NT2/D1 (cell line): ENCODE measurements around the gene APCDD1.

ENCODE experiments used
- DNase-seq: peaks from one replicate; pipeline ENCODE4 v3.0.0-alpha.2; 2011; ENCODE audit warnings: low read depth, low spot score
- H3K27me3 ChIP-seq: 2 replicates; pipeline ENCODE4 v1.6.0; 2011; ENCODE audit warnings: mild to moderate bottlenecking; ENCODE audit not compliant: insufficient read length, insufficient read depth
- H3K36me3 ChIP-seq: 2 replicates; pipeline ENCODE4 v1.6.1; 2011; ENCODE audit warnings: mild to moderate bottlenecking, low read length, mixed read lengths; ENCODE audit not compliant: insufficient read depth, insufficient read length
- H3K4me1 ChIP-seq: 2 replicates; pipeline ENCODE4 v1.5.1; 2011; ENCODE audit not compliant: insufficient read depth, insufficient read length
- H3K4me3 ChIP-seq: 2 replicates; pipeline ENCODE4 v1.5.1; 2011; ENCODE audit warnings: low read depth; ENCODE audit not compliant: insufficient read length
- H3K9ac ChIP-seq: 2 replicates; pipeline ENCODE4 v1.6.0; 2011; ENCODE audit warnings: low read depth; ENCODE audit not compliant: insufficient read length
- H3K9me3 ChIP-seq: 2 replicates; pipeline ENCODE4 v1.5.1; 2011; ENCODE audit warnings: mild to moderate bottlenecking, low read length; ENCODE audit not compliant: insufficient read depth
- SUZ12 ChIP-seq: IDR thresholded peaks from 2 replicates; pipeline ENCODE4 v1.6.1; 2011; ENCODE audit not compliant: insufficient read length, insufficient read depth; ENCODE audit errors: extremely low read depth
- YY1 ChIP-seq: IDR thresholded peaks from 2 replicates; pipeline ENCODE4 v1.6.1; 2011; ENCODE audit not compliant: insufficient read length, insufficient read depth
- ZNF274 ChIP-seq: IDR thresholded peaks from 2 replicates; pipeline ENCODE4 v1.6.1; 2011; ENCODE audit warnings: mild to moderate bottlenecking, low read depth, low read length

The APCDD1 gene

GRCh38 chr18:10436160-10436559 lies 18.3 kb upstream of the APCDD1 start:
- H3K9me3 ChIP-seq = no peaks in the 10 kb centered on the region
- H3K9ac ChIP-seq = no peak overlapping the region
- no peaks in the 10 kb centered on the region for H3K4me1 ChIP-seq
- H3K27me3 ChIP-seq = no peaks in the 10 kb centered on the region
- H3K36me3 ChIP-seq = no peaks in the 10 kb centered on the region
- TF ChIP-seq YY1 = no peak
- no peak for TF ChIP-seq SUZ12
- no peak for TF ChIP-seq ZNF274
- H3K4me3 ChIP-seq = no peak overlapping the region
- DNase-seq = no peak

DNA sequence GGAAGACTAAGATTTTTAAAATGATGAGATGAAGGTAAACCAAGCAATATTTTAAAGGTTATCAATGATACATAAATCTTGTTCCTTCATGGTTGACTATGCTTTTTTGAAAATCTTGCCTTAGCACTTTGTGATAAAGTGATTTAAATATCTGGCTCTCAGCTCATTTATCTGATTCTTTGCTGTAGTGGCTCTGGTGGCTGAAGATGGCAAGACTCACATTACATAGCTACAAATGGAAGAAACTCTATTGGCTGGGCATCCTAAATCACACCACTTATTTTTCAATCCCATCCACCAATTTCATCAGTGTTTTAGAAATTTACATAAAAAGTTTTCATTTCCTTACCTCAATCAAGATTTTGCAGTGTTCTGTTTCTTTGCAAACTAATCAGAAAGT lies 16.6 kb upstream of the APCDD1 start:
- TF ChIP-seq SUZ12 = no peak
- TF ChIP-seq ZNF274 = no peak
- TF ChIP-seq YY1 = no peak
- Histone ChIP-seq H3K9ac (no peak overlapping the region), H3K27me3 (no peaks in the 10 kb centered on the region), H3K4me3 (no peak overlapping the region), H3K9me3 (no peaks in the 10 kb centered on the region), H3K36me3 (no peaks in the 10 kb centered on the region), H3K4me1 (no peaks in the 10 kb centered on the region)
- no peak for DNase-seq

DNA sequence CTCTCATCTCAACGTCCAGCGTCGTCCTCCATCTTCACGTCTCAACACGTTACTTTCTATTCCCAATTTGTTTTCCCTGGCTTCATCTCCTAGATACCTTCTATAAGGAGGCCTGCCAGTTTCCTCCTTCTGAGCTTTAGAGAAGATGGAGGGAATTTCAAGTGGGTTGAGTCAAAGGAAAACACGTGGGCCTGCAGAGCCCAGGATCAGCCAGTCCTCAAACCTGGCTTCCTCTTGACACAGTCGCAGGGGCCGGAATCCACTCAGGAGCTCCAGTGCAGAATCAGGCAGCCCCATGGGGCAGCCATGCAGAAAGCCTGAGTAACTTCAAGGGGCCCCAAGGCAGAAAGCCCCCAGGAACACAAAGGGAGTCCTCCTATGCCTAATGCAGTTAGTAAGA lies 14.5 kb upstream of the APCDD1 start:
- no peaks in the 10 kb centered on the region for H3K9me3 ChIP-seq
- TF ChIP-seq ZNF274 = no peak
- TF ChIP-seq SUZ12 = no peak
- TF ChIP-seq YY1 = no peak
- no peaks in the 10 kb centered on the region for H3K27me3 ChIP-seq
- H3K4me1 ChIP-seq = no peaks in the 10 kb centered on the region
- no peak overlapping the region for H3K9ac ChIP-seq
- no peak overlapping the region for H3K4me3 ChIP-seq
- DNase-seq = no peak
- no peaks in the 10 kb centered on the region for H3K36me3 ChIP-seq

GRCh38 chr18:10440884-10441283 lies 13.6 kb upstream of the APCDD1 start:
- no peaks in the 10 kb centered on the region for H3K27me3 ChIP-seq
- DNase-seq = no peak
- H3K9me3 ChIP-seq = no peaks in the 10 kb centered on the region
- TF ChIP-seq YY1 = no peak
- no peak for TF ChIP-seq SUZ12
- H3K36me3 ChIP-seq = no peaks in the 10 kb centered on the region
- no peak overlapping the region for H3K4me3 ChIP-seq
- no peaks in the 10 kb centered on the region for H3K4me1 ChIP-seq
- H3K9ac ChIP-seq = no peak overlapping the region

DNA sequence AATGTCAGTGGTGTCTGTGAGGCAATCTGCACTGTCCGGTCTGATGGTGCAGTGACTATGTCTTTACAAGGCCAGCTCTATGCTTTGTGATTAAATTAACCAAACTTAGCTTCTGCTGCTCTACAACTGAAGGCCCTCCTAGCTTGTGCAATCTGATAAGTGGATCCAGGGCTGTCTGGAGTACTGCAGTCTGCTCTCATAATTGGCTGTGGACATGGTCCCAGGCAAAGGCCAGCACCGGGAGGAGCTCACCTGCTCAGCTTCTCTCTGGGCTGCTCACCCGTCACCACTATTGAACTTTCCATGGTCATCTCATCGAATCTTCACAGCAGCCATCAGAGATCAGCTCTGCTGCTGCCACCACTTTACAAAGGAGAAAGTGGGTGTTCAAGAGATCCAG lies 13.0 kb upstream of the APCDD1 start:
- no peaks in the 10 kb centered on the region for H3K4me1 ChIP-seq
- H3K27me3 ChIP-seq = no peaks in the 10 kb centered on the region
- TF ChIP-seq ZNF274 (no peak), SUZ12 (no peak), YY1 (no peak)
- no peaks in the 10 kb centered on the region for H3K36me3 ChIP-seq
- no peak overlapping the region for H3K4me3 ChIP-seq
- no peak for DNase-seq
- no peaks in the 10 kb centered on the region for H3K9me3 ChIP-seq
- H3K9ac ChIP-seq = no peak overlapping the region

GRCh38 chr18:10442551-10442971 lies 11.9 kb upstream of the APCDD1 start:
- Histone ChIP-seq H3K4me3 (no peak overlapping the region), H3K9ac (no peak overlapping the region), H3K4me1 (no peaks in the 10 kb centered on the region), H3K9me3 (no peaks in the 10 kb centered on the region), H3K27me3 (no peaks in the 10 kb centered on the region), H3K36me3 (no peaks in the 10 kb centered on the region)
- TF ChIP-seq SUZ12 = no peak
- TF ChIP-seq ZNF274 = no peak
- TF ChIP-seq YY1 = no peak
- no peak for DNase-seq

- Histone ChIP-seq H3K9me3 (no peaks in the 10 kb centered on the region), H3K36me3 (no peaks in the 10 kb centered on the region), H3K4me3 (no peak overlapping the region), H3K27me3 (no peaks in the 10 kb centered on the region), H3K4me1 (no peaks in the 10 kb centered on the region), H3K9ac (no peak overlapping the region)
- DNase-seq = no peak
- no peak for TF ChIP-seq YY1
- no peak for TF ChIP-seq ZNF274
- TF ChIP-seq SUZ12 = no peak
These were observed 11.4 kb upstream of the APCDD1 start for GRCh38 chr18:10443001-10443400.
